Activated CD8-positive, alpha-beta T cell treated with anti-CD3 and anti-CD28 coated beads for 36 hours (primary cell): ENCODE results near the gene KCNC3. TPM values are rescaled to one million over a fixed set of nuclear protein-coding genes. Genes with fewer than 3 reads are reported as not detected.

ENCODE experiments used
- ATAC-seq: fragments of 200-7000 bp; cut with Tn5 transposase; one replicate; pipeline ENCODE4 v1.10.0; 2021; ENCODE audit warnings: mild to moderate bottlenecking, moderate library complexity
- CTCF ChIA-PET: fragments of 350-600 bp; sonication (Branson Sonifier 250); formaldehyde crosslinking; loops from one replicate; lab custom pipeline; 2021; ENCODE audit warnings: antibody characterized with exemption; lab: Charles Lee
- POLR2A ChIA-PET: fragments of 350-600 bp; sonication (Branson Sonifier 250); formaldehyde crosslinking; loops from one replicate; lab custom pipeline; 2021; ENCODE audit warnings: antibody characterized with exemption; lab: Charles Lee
- DNase-seq: peaks from one replicate; pipeline ENCODE4 v3.0.0-alpha.2; 2020
- H3K27ac Mint-ChIP-seq: one replicate; pipeline ENCODE4 v1.8.0; 2021; ENCODE audit warnings: mild to moderate bottlenecking, mixed read lengths
- H3K27me3 Mint-ChIP-seq: one replicate; pipeline ENCODE4 v1.8.0; 2021; ENCODE audit warnings: mixed read lengths
- H3K36me3 Mint-ChIP-seq: one replicate; pipeline ENCODE4 v1.8.0; 2021; ENCODE audit warnings: low read depth, mixed read lengths
- H3K4me1 Mint-ChIP-seq: one replicate; pipeline ENCODE4 v1.8.0; 2021; ENCODE audit warnings: low read depth, mixed read lengths
- H3K4me3 Mint-ChIP-seq: one replicate; pipeline ENCODE4 v1.8.0; 2021; ENCODE audit warnings: mild to moderate bottlenecking, moderate library complexity, mixed read lengths
- H3K9me3 Mint-ChIP-seq: one replicate; pipeline ENCODE4 v1.8.0; 2021; ENCODE audit warnings: mixed read lengths
- CTCF ChIP-seq: fragments of 200-600 bp; IDR thresholded peaks from one replicate; pipeline ENCODE4 v1.8.0; 2022; ENCODE audit warnings: antibody characterized with exemption, mild to moderate bottlenecking
- intact Hi-C: fragments of 100-400 bp; cut with micrococcal nuclease; formaldehyde crosslinking; loops from one replicate; pipeline ENCODE4 v1.10.0; 2022
- total RNA-seq, 2 experiments: library from RNA; stranded (reverse); gene quantifications; one replicate each; pipeline ENCODE4 v1.2.3, GENCODE V29; 2021

Gene KCNC3
- total RNA-seq, 2 experiments from 2014 or later, result 0.77 to 0.81 TPM

GRCh38 chr19:50311723-50312635 is 17.2 kb downstream of the KCNC3 start:
- CTCF ChIA-PET, result no interaction called here

GRCh38 chr19:50310759-50311465 is 18.3 kb downstream of the KCNC3 start:
- H3K27ac Mint-ChIP-seq, result no peak overlapping the region
- no peak for TF ChIP-seq CTCF
- no peaks in the 10 kb centered on the region for H3K36me3 Mint-ChIP-seq
- ATAC-seq (no peak), DNase-seq (no peak)
- no peaks in the 10 kb centered on the region for H3K9me3 Mint-ChIP-seq
- intact Hi-C loops, result no loop called here
- POLR2A ChIA-PET, result no interaction called here
- H3K4me3 Mint-ChIP-seq, result no peak overlapping the region
- peaks cover 8% of the 10 kb centered on the region for H3K4me1 Mint-ChIP-seq
- H3K27me3 Mint-ChIP-seq, result peaks cover 63% of the 10 kb centered on the region
- CTCF ChIA-PET, result no interaction called here

More at GRCh38 chr19:50311723-50312635, 17.2 kb downstream of the KCNC3 start:
- H3K4me3 Mint-ChIP-seq, result no peak overlapping the region
- peaks cover 13% of the 10 kb centered on the region for H3K4me1 Mint-ChIP-seq
- peaks cover 63% of the 10 kb centered on the region for H3K27me3 Mint-ChIP-seq
- H3K27ac Mint-ChIP-seq, result no peak overlapping the region
- no peaks in the 10 kb centered on the region for H3K9me3 Mint-ChIP-seq
- no peak for TF ChIP-seq CTCF
- intact Hi-C loops, result no loop called here
- ATAC-seq (no peak), DNase-seq (no peak)
- POLR2A ChIA-PET, result no interaction called here
- H3K36me3 Mint-ChIP-seq, result no peaks in the 10 kb centered on the region

GRCh38 chr19:50309396-50310125 is 19.6 kb downstream of the KCNC3 start:
- Mint-ChIP-seq H3K36me3 (no peaks in the 10 kb centered on the region), H3K4me1 (no peaks in the 10 kb centered on the region), H3K4me3 (no peak overlapping the region), H3K27me3 (peaks cover 62% of the 10 kb centered on the region), H3K27ac (no peak overlapping the region), H3K9me3 (no peaks in the 10 kb centered on the region)
- ChIA-PET CTCF (no interaction called here), POLR2A (no interaction called here)
- intact Hi-C loops, result no loop called here
- no peak for TF ChIP-seq CTCF
- no peak for DNase-seq
- ATAC-seq, result no peak

- ATAC-seq (no peak), DNase-seq (no peak)
- Mint-ChIP-seq H3K27ac (no peak overlapping the region), H3K9me3 (no peaks in the 10 kb centered on the region), H3K27me3 (peaks cover 59% of the 10 kb centered on the region), H3K4me3 (no peak overlapping the region), H3K36me3 (no peaks in the 10 kb centered on the region), H3K4me1 (no peaks in the 10 kb centered on the region)
- TF ChIP-seq CTCF, result no peak
- ChIA-PET POLR2A (no interaction called here), CTCF (no interaction called here)
- intact Hi-C loops, result no loop called here
These were observed 20.2 kb downstream of the KCNC3 start for GRCh38 chr19:50308991-50309390.
